H1 (cell line): ENCODE measurements around the gene PRKCA. TPM values are rescaled to one million over a fixed set of nuclear protein-coding genes. Genes with fewer than 3 reads are reported as not detected.

Experiments used
- BCL11A ChIP-seq, 2 experiments: IDR thresholded peaks; one replicate each; pipeline ENCODE4 v1.6.1; 2011; ENCODE audit warnings: low read depth in 2 of 2, low read length in 2 of 2, mild to moderate bottlenecking in 2 of 2
- E2F6 ChIP-seq: IDR thresholded peaks from 2 replicates; pipeline ENCODE4 v1.6.1; 2012; ENCODE audit warnings: inconsistent platforms
- EGR1 ChIP-seq: IDR thresholded peaks from 2 replicates; pipeline ENCODE4 v1.6.1; 2011; ENCODE audit warnings: low read depth, low read length, borderline replicate concordance
- EP300 ChIP-seq, 2 experiments: IDR thresholded peaks; 1 replicate in 1 of 2; 2 replicates in 1 of 2; pipeline ENCODE4 v1.6.1; 2011 to 2012; ENCODE audit warnings: low read depth in 2 of 2, low read length in 2 of 2, mild to moderate bottlenecking in 2 of 2, borderline replicate concordance in 1 of 2, inconsistent platforms in 1 of 2, moderate library complexity in 1 of 2
- HDAC6 ChIP-seq: IDR thresholded peaks from one replicate; pipeline ENCODE4 v1.7.1; 2012; ENCODE audit warnings: low read depth, mild to moderate bottlenecking, inconsistent platforms, low read length, moderate library complexity
- POLR2A ChIP-seq, 2 experiments: IDR thresholded peaks; 1 replicate in 1 of 2; 2 replicates in 1 of 2; pipeline ENCODE4 v1.6.1; 2011; ENCODE audit warnings: low read depth in 2 of 2, low read length in 2 of 2, mild to moderate bottlenecking in 2 of 2; ENCODE audit errors: control extremely low read depth in 1 of 2
- RFX5 ChIP-seq: IDR thresholded peaks from 2 replicates; pipeline ENCODE4 v1.6.1; 2011; ENCODE audit warnings: low read depth, low read length, improper control_type of control experiment, borderline replicate concordance
- SP4 ChIP-seq: IDR thresholded peaks from 2 replicates; pipeline ENCODE4 v1.6.1; 2012; ENCODE audit warnings: low read length, inconsistent platforms
- SUZ12 ChIP-seq: fragments of 200-600 bp; sonication (generic); IDR thresholded peaks from 2 replicates; pipeline ENCODE4 v1.6.1; 2012; ENCODE audit warnings: mild to moderate bottlenecking, inconsistent platforms, low read length, moderate library complexity, mixed read lengths
- ZNF274 ChIP-seq: IDR thresholded peaks from 2 replicates; pipeline ENCODE4 v1.7.0; 2012; ENCODE audit warnings: low read length, borderline replicate concordance; ENCODE audit errors: extremely low read depth
- polyA plus RNA-seq, 7 experiments: library from polyadenylated mRNA; depleted of rRNA in 3 of 7; stranded (reverse) in 5 of 7; unstranded in 2 of 7; fragments of >200 nt in 5 of 7; fragments of 200-250 nt in 2 of 7; gene quantifications; 1 replicate in 5 of 7; 2 replicates in 1 of 7; 4 replicates in 1 of 7; pipeline versions ENCODE4 v1.2.1 to v1.2.3, GENCODE V29; 2011 to 2013; ENCODE audit warnings: missing spikeins in 2 of 7, mixed read lengths in 2 of 7
- total RNA-seq: library from RNA; stranded (reverse); fragmentation: NEBNext Ultra II Directional; extraction: Animal tissue kit (Norgen Biotek cat#: 25700); gene quantifications from 2 replicates; pipeline ENCODE4 v1.2.1, GENCODE V29; 2021

The PRKCA gene
- total and polyA plus RNA-seq, 2 of the 8 experiments (the other 6 are each of a cell fraction or from before 2014, with no cell fraction given), result 5.8 to 17.8 TPM

DNA sequence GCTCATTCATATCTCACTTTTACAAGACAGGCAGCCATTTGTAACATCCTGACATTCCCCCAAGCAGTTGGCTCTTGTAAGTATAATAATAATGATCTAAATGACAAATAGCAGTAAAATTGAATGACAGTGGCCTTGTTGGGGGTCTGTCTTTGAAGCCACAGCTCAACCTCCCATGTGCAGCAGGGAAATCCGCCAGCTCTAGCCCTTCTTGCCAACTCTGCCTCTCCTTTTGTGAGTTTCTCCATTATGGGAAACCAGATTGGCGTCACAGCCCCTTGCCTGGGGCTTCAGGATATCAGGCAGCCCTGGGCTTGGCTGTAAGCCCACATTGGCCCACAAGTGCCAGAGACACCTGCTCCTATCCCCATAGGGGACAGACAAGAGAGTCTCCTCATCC, 462.1 kb downstream of the PRKCA start (continued):
- TF ChIP-seq EP300 (IDR thresholded peaks at IDR 0.05; ENCODE audit: borderline replicate concordance in 1 of 2, low read depth in 2 of 2, low read length in 2 of 2), result no peak
- no peak for TF ChIP-seq SUZ12
- TF ChIP-seq POLR2A (IDR thresholded peaks at IDR 0.05; ENCODE audit: control extremely low read depth in 1 of 2, low read depth in 2 of 2, low read length in 2 of 2), result no peak
- no peak for TF ChIP-seq ZNF274
- TF ChIP-seq RFX5, result no peak
- TF ChIP-seq SP4, result no peak
- no peak for TF ChIP-seq EGR1
- TF ChIP-seq HDAC6, result no peak
- no peak for TF ChIP-seq BCL11A (IDR thresholded peaks at IDR 0.05; ENCODE audit: low read depth in 2 of 2, low read length in 2 of 2)
- TF ChIP-seq E2F6, result no peak
